HG02763 (cell line): ENCODE measurements around the gene ANKS1A.
"Not testable (repeated sequence)": the region's sequence is repeated elsewhere in the genome, so short reads cannot be mapped to it uniquely, and the experiment has no call there.

Source experiments
- ATAC-seq: cut with Tn5 transposase; IDR thresholded peaks from one replicate; pipeline ENCODE4 v1.9.1; 2021; ENCODE audit warnings: mild to moderate bottlenecking, moderate library complexity; ENCODE audit not compliant: unreplicated experiment

The ANKS1A gene

GRCh38 chr6:34985236-34985635 lies 96.2 kb downstream of the ANKS1A start:
- ATAC-seq: no peak

GRCh38 chr6:34986845-34987246 lies 97.8 kb downstream of the ANKS1A start:
- ATAC-seq: no peak

GRCh38 chr6:34987506-34987905 lies 98.5 kb downstream of the ANKS1A start:
- no peak for ATAC-seq

- ATAC-seq: no peak
Measured at GRCh38 chr6:34990971-34991560, 102.0 kb downstream of the ANKS1A start.

- no peak for ATAC-seq
Measured at GRCh38 chr6:34992376-34992775, 103.3 kb downstream of the ANKS1A start.

- no peak for ATAC-seq
Measured at GRCh38 chr6:34993213-34993612, 104.2 kb downstream of the ANKS1A start.

- ATAC-seq: no peak
Measured at GRCh38 chr6:34994693-34995092, 105.6 kb downstream of the ANKS1A start.

- ATAC-seq: not testable (repeated sequence)
Measured at GRCh38 chr6:34998417-34998816, 109.4 kb downstream of the ANKS1A start.

GRCh38 chr6:34999153-34999552 lies 110.1 kb downstream of the ANKS1A start:
- ATAC-seq: not testable (repeated sequence)

GRCh38 chr6:34999962-35000361 lies 110.9 kb downstream of the ANKS1A start:
- not testable (repeated sequence) for ATAC-seq

- ATAC-seq: not testable (repeated sequence)
Measured at GRCh38 chr6:35001349-35001748, 112.3 kb downstream of the ANKS1A start.

- ATAC-seq: not testable (repeated sequence)
Measured at GRCh38 chr6:35003886-35004530, 115.0 kb downstream of the ANKS1A start.

- no peak for ATAC-seq
Measured at GRCh38 chr6:35007016-35007415, 118.0 kb downstream of the ANKS1A start.

- ATAC-seq: no peak
Measured at GRCh38 chr6:35008858-35009257, 119.8 kb downstream of the ANKS1A start.

GRCh38 chr6:35011096-35012041 lies 122.3 kb downstream of the ANKS1A start:
- ATAC-seq: no peak

- no peak for ATAC-seq
Measured at GRCh38 chr6:35013701-35014100, 124.6 kb downstream of the ANKS1A start.

- no peak for ATAC-seq
Measured at GRCh38 chr6:35014341-35014740, 125.3 kb downstream of the ANKS1A start.

- ATAC-seq: no peak
Measured at GRCh38 chr6:35014786-35015185, 125.7 kb downstream of the ANKS1A start.

- no peak for ATAC-seq
Measured at GRCh38 chr6:35015476-35015875, 126.4 kb downstream of the ANKS1A start.

- no peak for ATAC-seq
Measured at GRCh38 chr6:35015996-35016395, 126.9 kb downstream of the ANKS1A start.

- ATAC-seq: no peak
Measured at GRCh38 chr6:35016502-35017321, 127.7 kb downstream of the ANKS1A start.
